GM12891 (cell line): ENCODE data around the gene MFAP3.

ENCODE experiments used
- PAX5 ChIP-seq: IDR thresholded peaks from 2 replicates; pipeline ENCODE4 v1.6.1; 2011; ENCODE audit warnings: low read length, moderate library complexity, mild to moderate bottlenecking; ENCODE audit not compliant: insufficient read depth, severe bottlenecking
- POLR2A ChIP-seq: IDR thresholded peaks from 2 replicates; pipeline ENCODE4 v1.6.1; 2011; ENCODE audit warnings: low read depth, low read length, control low read depth
- POLR2AphosphoS5 ChIP-seq: IDR thresholded peaks from 2 replicates; pipeline ENCODE4 v1.6.1; 2011; ENCODE audit warnings: low read depth, low read length, control low read depth
- SPI1 ChIP-seq: IDR thresholded peaks from 2 replicates; pipeline ENCODE4 v1.6.1; 2011; ENCODE audit warnings: low read depth, low read length, control low read depth
- TAF1 ChIP-seq: IDR thresholded peaks from 2 replicates; pipeline ENCODE4 v1.6.1; 2011; ENCODE audit warnings: low read depth, low read length, control low read depth

GRCh38 chr5:154097031-154097430, 58.3 kb downstream of the MFAP3 start:
- TF ChIP-seq POLR2A: no peak
- no peak for TF ChIP-seq TAF1
- no peak for TF ChIP-seq POLR2AphosphoS5
- TF ChIP-seq SPI1: no peak
- no peak for TF ChIP-seq PAX5
